HG03575 (cell line): ENCODE results near the gene DHX40.
"Not testable (repeated sequence)": the region's sequence is repeated elsewhere in the genome, so short reads cannot be mapped to it uniquely, and the experiment has no call there.

ENCODE experiments used
- ATAC-seq: cut with Tn5 transposase; IDR thresholded peaks from one replicate; pipeline ENCODE4 v1.9.1; 2021; ENCODE audit not compliant: unreplicated experiment, insufficient number of reproducible peaks, low FRiP score; ENCODE audit errors: extremely low read depth

Gene DHX40

DNA sequence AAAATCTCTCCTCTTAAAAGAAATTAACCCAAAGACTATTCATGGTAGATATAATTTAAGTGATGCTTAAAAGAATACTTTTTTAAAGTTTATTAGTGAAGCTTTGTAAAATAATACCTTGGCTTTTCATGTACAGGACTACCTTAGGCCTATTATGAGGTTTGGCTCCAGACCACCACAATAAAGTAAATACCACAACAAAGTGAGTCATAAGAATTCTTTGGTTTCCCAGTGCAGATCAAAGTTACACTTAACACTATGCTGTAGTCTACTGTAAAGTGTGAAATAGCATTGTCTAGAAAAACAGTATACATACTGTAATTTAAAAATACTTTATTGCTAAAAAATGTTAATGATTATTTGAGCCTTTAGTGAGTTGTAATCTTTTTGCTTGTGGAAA lies 85.9 kb downstream of the DHX40 start:
- ATAC-seq = no peak

DNA sequence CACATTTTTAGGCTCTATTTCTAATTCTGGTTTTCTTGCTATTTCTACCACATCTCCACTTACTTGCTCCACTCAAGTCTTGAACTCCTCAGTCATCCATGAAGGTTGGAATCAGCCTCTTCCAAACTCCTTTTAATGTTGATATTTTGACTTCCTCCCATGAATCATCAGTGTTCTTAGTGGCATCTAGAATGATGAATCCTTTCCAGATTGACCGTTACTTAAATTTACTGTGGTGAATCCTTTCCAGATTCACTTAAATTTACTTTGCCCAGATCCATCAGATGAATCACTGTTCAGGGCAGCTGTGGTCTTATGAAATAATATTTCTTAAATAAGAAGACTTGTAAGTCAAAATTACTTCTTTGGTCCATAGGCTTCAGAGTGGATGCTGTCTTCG lies 86.7 kb downstream of the DHX40 start:
- ATAC-seq = no peak

DNA sequence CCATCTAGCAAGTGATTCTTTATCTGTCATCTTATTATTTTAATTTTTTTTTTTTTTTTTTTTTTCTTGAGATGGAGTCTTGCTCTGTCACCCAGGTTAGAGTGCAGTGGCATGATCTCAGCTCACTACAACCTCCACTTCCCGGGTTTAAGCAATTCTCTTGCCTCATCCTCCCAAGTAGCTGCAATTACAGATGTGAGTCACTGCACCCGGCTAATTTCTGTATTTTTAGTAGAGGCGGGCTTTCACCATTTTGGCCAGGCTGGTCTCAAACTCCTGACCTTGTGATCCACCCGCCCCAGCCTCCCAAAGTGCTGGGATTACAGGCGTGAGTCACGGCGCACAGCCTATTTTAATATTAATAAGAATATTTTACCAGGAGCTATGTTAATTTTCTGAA lies 91.2 kb downstream of the DHX40 start:
- ATAC-seq = not testable (repeated sequence)
